H1 (cell line): Measurements from ENCODE around the gene PPP1CC.

Experiments
- ATF3 ChIP-seq: IDR thresholded peaks from 2 replicates; pipeline ENCODE4 v1.6.1; 2011; ENCODE audit warnings: low read depth, mild to moderate bottlenecking, low read length; ENCODE audit not compliant: insufficient read depth
- CHD2 ChIP-seq: IDR thresholded peaks from 2 replicates; pipeline ENCODE4 v1.6.1; 2012; ENCODE audit warnings: low read length, improper control_type of control experiment
- EZH2 ChIP-seq: fragments of 200-600 bp; sonication (generic); IDR thresholded peaks from 2 replicates; pipeline ENCODE4 v1.7.1; 2012; ENCODE audit warnings: low read depth, mild to moderate bottlenecking, moderate library complexity, low read length, inconsistent platforms; ENCODE audit not compliant: severe bottlenecking
- JUN ChIP-seq: IDR thresholded peaks from 2 replicates; pipeline ENCODE4 v1.6.1; 2011; ENCODE audit warnings: low read depth, mild to moderate bottlenecking, improper control_type of control experiment, low read length
- JUND ChIP-seq: IDR thresholded peaks from 2 replicates; pipeline ENCODE4 v1.6.1; 2011; ENCODE audit warnings: mild to moderate bottlenecking, improper control_type of control experiment, low read length
- PHF8 ChIP-seq: fragments of 200-600 bp; sonication (generic); conservative IDR thresholded peaks from 2 replicates; pipeline ENCODE4 v1.7.1; 2012; ENCODE audit warnings: low read depth, mild to moderate bottlenecking, inconsistent platforms, low read length, moderate library complexity
- RAD21 ChIP-seq, 2 experiments: IDR thresholded peaks in 1 of 2; conservative IDR thresholded peaks in 1 of 2; 2 replicates each; pipeline ENCODE4 v1.6.1; 2011; ENCODE audit warnings: low read depth in 2 of 2, low read length in 2 of 2, improper control_type of control experiment in 1 of 2, inconsistent platforms in 1 of 2, mild to moderate bottlenecking in 1 of 2, moderate library complexity in 1 of 2
- SP1 ChIP-seq: IDR thresholded peaks from 2 replicates; pipeline ENCODE4 v1.6.1; 2011; ENCODE audit warnings: low read depth, low read length
- TAF1 ChIP-seq: IDR thresholded peaks from 2 replicates; pipeline ENCODE4 v1.6.1; 2011; ENCODE audit warnings: mild to moderate bottlenecking, low read depth, low read length
- YY1 ChIP-seq: IDR thresholded peaks from 2 replicates; pipeline ENCODE4 v1.6.1; 2011; ENCODE audit warnings: low read depth, mild to moderate bottlenecking, low read length
- ZNF274 ChIP-seq: IDR thresholded peaks from 2 replicates; pipeline ENCODE4 v1.7.0; 2012; ENCODE audit warnings: low read length, borderline replicate concordance; ENCODE audit errors: extremely low read depth
- TF ChIP-seq, protein P1 (sequence below), 3 experiments: IDR thresholded peaks; 1 replicate in 2 of 3; 2 replicates in 1 of 3; pipeline versions ENCODE4 v1.5.1 to v1.6.1; 2011; ENCODE audit warnings: low read length in 3 of 3, mild to moderate bottlenecking in 3 of 3, inconsistent platforms in 2 of 3, low read depth in 1 of 3, moderate library complexity in 1 of 3; ENCODE audit not compliant: insufficient read depth in 1 of 3; ENCODE audit errors: control extremely low read depth in 1 of 3

- no peak for TF ChIP-seq PHF8
- TF ChIP-seq ZNF274: no peak
- TF ChIP-seq RAD21 (IDR thresholded peaks at IDR 0.05 in 1 of 2, conservative IDR thresholded peaks at IDR 0.05 in 1 of 2; ENCODE audit: low read depth in 2 of 2, low read length in 2 of 2): no peak
- TF ChIP-seq EZH2: no peak
- TF ChIP-seq ATF3: no peak
- no peak for TF ChIP-seq TAF1
- TF ChIP-seq CHD2: no peak
- TF ChIP-seq, protein P1, sequence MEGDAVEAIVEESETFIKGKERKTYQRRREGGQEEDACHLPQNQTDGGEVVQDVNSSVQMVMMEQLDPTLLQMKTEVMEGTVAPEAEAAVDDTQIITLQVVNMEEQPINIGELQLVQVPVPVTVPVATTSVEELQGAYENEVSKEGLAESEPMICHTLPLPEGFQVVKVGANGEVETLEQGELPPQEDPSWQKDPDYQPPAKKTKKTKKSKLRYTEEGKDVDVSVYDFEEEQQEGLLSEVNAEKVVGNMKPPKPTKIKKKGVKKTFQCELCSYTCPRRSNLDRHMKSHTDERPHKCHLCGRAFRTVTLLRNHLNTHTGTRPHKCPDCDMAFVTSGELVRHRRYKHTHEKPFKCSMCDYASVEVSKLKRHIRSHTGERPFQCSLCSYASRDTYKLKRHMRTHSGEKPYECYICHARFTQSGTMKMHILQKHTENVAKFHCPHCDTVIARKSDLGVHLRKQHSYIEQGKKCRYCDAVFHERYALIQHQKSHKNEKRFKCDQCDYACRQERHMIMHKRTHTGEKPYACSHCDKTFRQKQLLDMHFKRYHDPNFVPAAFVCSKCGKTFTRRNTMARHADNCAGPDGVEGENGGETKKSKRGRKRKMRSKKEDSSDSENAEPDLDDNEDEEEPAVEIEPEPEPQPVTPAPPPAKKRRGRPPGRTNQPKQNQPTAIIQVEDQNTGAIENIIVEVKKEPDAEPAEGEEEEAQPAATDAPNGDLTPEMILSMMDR (IDR thresholded peaks at IDR 0.05; ENCODE audit: control extremely low read depth in 1 of 3, insufficient read depth in 1 of 3, low read depth in 1 of 3, low read length in 3 of 3): no peak
- no peak for TF ChIP-seq YY1
- no peak for TF ChIP-seq JUN
- no peak for TF ChIP-seq JUND
- no peak for TF ChIP-seq SP1
Measured at GRCh38 chr12:110785240-110785639, 42.5 kb upstream of the PPP1CC start.
